GM18526 (cell line): ENCODE data around the gene GREM2.

Source experiments
- POLR2A ChIP-seq: IDR thresholded peaks from 3 replicates; pipeline ENCODE4 v1.6.1; 2011; ENCODE audit not compliant: insufficient read length; ENCODE audit errors: extremely low read depth

The GREM2 gene

GRCh38 chr1:240500647-240501046, 111.3 kb downstream of the GREM2 start:
- no peak for TF ChIP-seq POLR2A

DNA sequence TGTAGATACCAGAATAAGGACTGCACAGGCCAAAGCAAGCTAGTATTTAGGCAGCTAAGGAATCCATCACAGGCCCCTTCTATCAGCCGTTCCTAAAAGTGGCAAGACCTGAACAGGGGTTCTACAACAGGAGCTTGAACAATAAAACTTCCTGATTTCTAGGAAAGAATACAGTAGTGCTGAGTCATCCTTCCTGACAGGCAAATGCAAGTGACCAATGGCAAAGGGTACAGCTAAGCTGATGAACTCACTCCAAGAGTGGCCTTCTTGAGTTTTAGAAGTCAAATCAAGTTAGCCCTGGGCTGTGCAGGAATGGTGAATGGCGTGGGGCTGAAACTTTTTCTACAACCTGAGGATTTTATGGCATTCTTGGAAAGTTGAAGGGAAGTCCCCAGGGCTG, 112.9 kb downstream of the GREM2 start:
- no peak for TF ChIP-seq POLR2A

- no peak for TF ChIP-seq POLR2A
These were observed 113.6 kb downstream of the GREM2 start for GRCh38 chr1:240498335-240498734.

DNA sequence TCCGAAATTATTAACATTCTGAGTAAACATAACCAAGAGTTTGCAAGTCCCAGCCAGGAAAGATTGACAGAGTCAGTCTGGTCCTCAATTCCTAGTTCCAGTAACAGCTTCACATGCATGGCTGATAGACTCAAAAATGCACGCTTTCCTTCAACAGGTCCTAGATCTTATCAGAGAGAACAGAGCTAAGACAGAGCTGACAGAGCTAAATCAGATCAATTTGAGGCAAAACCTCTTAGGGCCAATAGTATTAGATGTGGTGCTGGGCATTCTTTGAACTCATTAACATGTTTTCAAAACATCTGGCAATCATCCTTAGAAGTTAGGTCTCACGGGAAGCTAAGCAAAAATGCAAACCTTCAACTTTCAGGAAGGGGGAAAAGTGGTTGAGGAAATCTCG, 114.0 kb downstream of the GREM2 start:
- no peak for TF ChIP-seq POLR2A

GRCh38 chr1:240496941-240497340, 115.0 kb downstream of the GREM2 start:
- no peak for TF ChIP-seq POLR2A

- no peak for TF ChIP-seq POLR2A
These were observed 115.6 kb downstream of the GREM2 start for GRCh38 chr1:240496356-240496755.

DNA sequence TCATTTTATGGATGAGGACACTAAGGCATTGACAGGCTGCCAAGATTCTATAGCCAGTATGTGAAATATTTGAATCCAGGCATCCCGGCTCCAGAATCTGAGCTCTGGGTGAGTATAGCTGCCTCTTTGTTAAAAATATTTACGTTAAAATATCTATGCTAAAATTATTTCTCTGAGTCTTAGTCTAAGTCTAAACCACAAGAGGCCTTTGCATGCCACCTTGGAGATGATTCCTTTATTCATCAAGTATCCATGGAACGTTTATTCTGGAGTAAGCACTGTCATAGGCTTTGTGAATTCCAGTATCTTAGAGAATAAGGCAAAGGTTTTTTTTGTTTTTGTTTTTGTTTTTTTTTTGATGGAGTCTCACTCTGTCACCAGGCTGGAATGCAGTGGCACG, 116.4 kb downstream of the GREM2 start:
- TF ChIP-seq POLR2A: no peak

DNA sequence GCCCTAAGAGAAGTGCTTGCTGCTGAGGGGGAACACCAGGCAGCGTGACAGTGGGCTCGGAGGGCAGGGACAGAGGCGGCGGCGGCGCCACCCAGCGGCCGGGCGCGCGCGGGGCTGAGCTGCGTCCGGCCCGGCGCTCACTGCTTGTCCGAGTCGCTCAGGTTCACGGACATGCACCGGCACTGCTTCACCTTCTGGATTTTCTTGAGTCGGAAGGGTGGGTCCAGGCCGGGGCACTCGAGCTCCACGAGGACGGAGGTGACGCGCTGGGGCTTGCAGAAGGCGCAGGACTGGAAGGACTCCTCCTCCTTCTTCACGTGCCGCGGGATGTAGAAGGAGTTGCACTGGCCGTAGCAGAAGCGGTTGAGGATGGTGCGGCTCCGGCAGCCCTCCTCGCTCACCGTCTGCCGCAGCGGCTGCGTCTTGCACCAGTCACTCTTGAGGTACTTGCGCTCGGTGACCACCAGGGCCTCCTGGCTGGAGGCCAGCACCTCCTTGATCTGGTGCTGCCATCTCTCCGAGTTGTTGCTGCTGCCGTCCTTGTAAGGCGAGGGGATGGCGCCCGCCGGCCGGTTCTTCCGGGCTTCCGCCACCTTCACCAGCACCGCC, 119.0 kb downstream of the GREM2 start:
- TF ChIP-seq POLR2A: no peak

GRCh38 chr1:240491796-240492195, 120.2 kb downstream of the GREM2 start:
- no peak for TF ChIP-seq POLR2A

GRCh38 chr1:240491156-240491555, 120.8 kb downstream of the GREM2 start:
- TF ChIP-seq POLR2A: no peak

DNA sequence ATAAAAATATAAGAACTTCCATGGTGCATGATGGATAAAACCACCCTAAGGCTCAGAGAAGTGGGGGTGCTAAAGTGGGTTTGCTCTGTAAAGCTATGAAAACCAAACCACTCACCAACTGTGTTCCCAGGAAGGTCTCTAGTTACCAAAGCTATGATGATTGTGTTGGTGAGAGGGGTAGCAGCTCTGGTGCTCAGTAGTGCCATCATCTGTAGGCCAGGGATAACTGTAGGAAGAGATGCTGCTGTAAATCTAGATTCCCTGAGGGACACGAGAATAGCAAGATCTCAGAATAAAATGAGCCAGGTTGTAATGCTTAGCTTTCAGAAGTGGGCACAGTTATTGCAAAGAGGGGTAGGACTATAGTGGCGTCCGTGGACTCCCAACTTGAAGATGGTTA, 124.5 kb downstream of the GREM2 start:
- TF ChIP-seq POLR2A: no peak

DNA sequence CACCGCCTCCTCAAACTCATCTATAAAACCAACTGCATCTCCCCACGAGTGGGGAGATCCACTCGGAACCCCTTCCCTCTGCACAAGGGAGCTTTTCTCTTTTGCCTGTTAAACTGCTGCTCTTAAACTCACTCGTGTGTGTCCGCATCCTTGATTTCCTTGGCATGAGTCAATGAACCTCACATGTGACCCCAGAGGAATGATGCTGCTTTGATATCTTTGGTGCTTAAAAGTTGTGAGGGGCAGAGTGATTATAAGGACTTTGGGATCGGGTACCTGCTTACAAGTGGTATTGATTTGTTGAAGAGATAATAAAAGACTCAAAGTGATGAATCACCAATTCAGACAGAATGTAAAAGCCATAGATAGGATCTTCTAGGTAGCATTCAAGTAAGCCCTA, 125.3 kb downstream of the GREM2 start:
- TF ChIP-seq POLR2A: no peak

DNA sequence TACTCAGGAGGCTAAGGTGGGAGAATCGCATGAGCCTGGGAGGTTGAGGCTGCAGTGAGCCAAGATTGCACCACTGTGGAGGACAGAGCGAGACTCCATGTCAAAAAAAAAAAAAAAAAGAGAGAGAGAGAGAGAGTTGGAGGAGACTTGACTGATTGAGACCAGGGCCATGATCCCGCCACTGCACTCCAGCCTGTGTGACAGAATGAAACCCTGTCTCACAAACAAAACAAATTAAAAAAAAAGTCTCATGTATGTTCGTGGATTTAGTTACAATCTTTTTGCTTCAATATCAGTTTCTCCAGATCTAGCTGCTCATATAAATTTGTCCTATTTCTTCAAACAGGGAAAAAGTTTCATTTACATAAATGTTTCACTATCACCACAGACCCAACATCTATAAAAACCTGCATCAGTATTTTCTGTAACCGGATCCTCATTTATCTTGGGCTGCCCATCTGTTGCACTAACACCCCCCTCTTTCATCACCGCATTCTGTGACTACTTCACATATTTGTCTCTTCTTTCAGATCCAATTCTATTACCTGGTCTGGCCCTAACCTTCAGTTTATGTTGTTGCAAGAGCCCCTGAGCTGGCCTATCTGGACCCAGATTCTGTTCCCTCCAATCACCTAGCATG, 127.0 kb downstream of the GREM2 start:
- no peak for TF ChIP-seq POLR2A

GRCh38 chr1:240478536-240478935, 133.4 kb downstream of the GREM2 start:
- no peak for TF ChIP-seq POLR2A

DNA sequence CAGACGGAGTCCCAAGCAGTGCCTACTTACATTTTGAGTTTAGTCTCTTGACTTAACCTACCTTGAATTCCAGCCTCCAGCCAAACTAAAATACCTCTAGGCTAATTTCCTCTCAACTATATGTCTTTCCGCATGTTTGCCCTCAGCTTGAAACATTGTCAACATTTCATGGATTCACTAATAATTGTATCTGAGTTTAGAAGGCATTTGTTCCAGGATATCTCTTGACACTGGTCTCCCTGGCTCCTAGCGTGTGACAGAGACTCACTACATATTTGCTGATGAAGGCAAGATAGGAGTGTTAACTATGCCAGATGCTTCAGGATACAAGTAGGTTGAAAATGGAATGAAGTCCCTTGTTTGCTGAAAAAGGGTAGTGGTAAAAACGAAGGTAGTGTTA, 136.1 kb downstream of the GREM2 start:
- TF ChIP-seq POLR2A: no peak

DNA sequence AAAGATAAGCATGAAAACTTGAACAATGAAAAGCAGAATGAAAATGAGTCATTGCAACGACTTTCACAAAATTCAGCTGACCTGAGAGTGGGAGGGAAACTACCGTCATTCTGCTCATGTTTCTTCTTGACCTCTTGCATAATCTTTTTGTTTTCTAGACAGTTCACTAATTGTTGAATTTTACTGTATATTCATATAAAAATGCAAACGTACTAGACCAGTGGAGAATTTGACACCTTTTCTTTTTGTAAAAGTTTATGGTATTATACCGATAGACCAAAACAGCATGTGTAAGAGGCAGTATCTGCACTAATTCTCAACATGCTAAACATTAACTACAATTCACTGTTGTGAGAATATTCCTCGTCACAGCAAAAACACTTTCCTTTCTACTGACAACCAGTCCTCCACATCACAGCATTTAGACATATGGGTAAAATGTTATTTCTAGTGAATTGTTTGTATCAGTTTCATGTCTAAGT, 137.8 kb downstream of the GREM2 start:
- TF ChIP-seq POLR2A: no peak

GRCh38 chr1:240468656-240469055, 143.3 kb downstream of the GREM2 start:
- TF ChIP-seq POLR2A: no peak

GRCh38 chr1:240467895-240468294, 144.1 kb downstream of the GREM2 start:
- TF ChIP-seq POLR2A: no peak

DNA sequence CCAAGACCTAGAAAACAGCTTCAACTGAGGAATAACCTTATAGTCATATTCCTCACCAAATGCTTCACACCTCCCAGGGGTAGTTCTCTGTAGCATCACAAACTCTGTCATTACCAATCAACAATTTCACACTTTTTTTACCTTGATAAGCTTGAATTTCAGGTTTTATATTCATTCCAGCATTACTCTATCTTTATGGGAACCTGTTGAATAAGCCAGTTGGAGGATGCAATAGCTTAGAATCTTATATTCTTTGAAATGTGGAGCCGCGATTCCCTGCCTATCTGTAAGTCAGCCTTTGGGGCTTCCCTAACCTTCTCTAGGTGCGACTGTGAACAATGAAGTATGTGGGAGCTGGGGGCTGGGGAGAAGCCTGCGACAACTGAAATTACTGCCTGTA, 145.4 kb downstream of the GREM2 start:
- TF ChIP-seq POLR2A: no peak
